Heart left ventricle (tissue), 16 donors: ENCODE data around the gene EIF4H. TPM values are rescaled to one million over a fixed set of nuclear protein-coding genes. Genes with fewer than 3 reads are reported as not detected.
"Not testable (repeated sequence)": the region's sequence is repeated elsewhere in the genome, so short reads cannot be mapped to it uniquely, and the experiment has no call there.

ENCODE experiments used
- ATAC-seq, 4 donors: fragments of 200-7000 bp; cut with Tn5 transposase; one replicate each; pipeline ENCODE4 v1.9.1; 2020 to 2022; ENCODE audit warnings: moderate library complexity in 4 of 4, mild to moderate bottlenecking in 3 of 4, moderate number of reproducible peaks in 1 of 4
- DNase-seq, 5 donors: peaks; one replicate each; pipeline ENCODE4 v3.0.0-alpha.2; 2020
- H3K27ac ChIP-seq, 12 donors: fragments of 200-600 bp; sonication (generic) in 4 of 12; one replicate each; pipeline versions ENCODE4 v1.5.0 to v1.8.0; 2016 to 2022; ENCODE audit warnings: mild to moderate bottlenecking in 2 of 12
- H3K27me3 ChIP-seq, 9 donors: fragments of 200-600 bp; sonication (generic) in 2 of 9; one replicate each; pipeline versions ENCODE4 v1.5.1 to v1.8.0; 2016 to 2022; ENCODE audit warnings: mild to moderate bottlenecking in 3 of 9
- H3K36me3 ChIP-seq, 9 donors: fragments of 200-600 bp; sonication (generic) in 2 of 9; one replicate each; pipeline versions ENCODE4 v1.5.0 to v1.8.0; 2018 to 2022; ENCODE audit warnings: mild to moderate bottlenecking in 2 of 9
- H3K4me1 ChIP-seq, 12 donors: fragments of 200-600 bp; sonication (generic) in 4 of 12; one replicate each; pipeline versions ENCODE4 v1.5.0 to v1.8.0; 2016 to 2022; ENCODE audit warnings: mild to moderate bottlenecking in 3 of 12
- H3K4me3 ChIP-seq, 12 donors: fragments of 200-600 bp; sonication (generic) in 4 of 12; one replicate each; pipeline versions ENCODE4 v1.5.0 to v1.8.0; 2017 to 2022; ENCODE audit warnings: mild to moderate bottlenecking in 9 of 12, moderate library complexity in 4 of 12
- H3K9me3 ChIP-seq, 12 donors: fragments of 200-600 bp; sonication (generic) in 4 of 12; one replicate each; pipeline versions ENCODE4 v1.5.0 to v1.8.0; 2016 to 2022; ENCODE audit warnings: mild to moderate bottlenecking in 1 of 12
- CTCF ChIP-seq, 12 donors: fragments of 200-600 bp; sonication (generic) in 4 of 12; IDR thresholded peaks; one replicate each; pipeline versions ENCODE4 v1.5.0 to v1.8.0; 2018 to 2022; ENCODE audit warnings: antibody characterized with exemption in 12 of 12, mild to moderate bottlenecking in 5 of 12
- POLR2A ChIP-seq, 2 donors: fragments of 450-650 bp; IDR thresholded peaks; one replicate each; pipeline ENCODE4 v1.6.1; 2017; ENCODE audit warnings: antibody characterized with exemption in 2 of 2, mild to moderate bottlenecking in 2 of 2, moderate library complexity in 2 of 2
- WGBS, 4 donors: extraction: QIAGEN DNeasy Blood & Tissue Kit in 2 of 4; methylation state at CpG; one replicate each; pipeline versions ENCODE4 v1.1.5 to v1.1.7; 2013 to 2018; 5-methylcytosine and 5-hydroxymethylcytosine counted together
- intact Hi-C, 10 donors: fragments of 100-400 bp; cut with DNase I; formaldehyde crosslinking; loops; one replicate each; pipeline versions ENCODE4 v1.11.1 to v1.14.2; 2022
- polyA plus RNA-seq, 2 donors: library from polyadenylated mRNA; stranded (reverse); fragments of 200-250 nt; gene quantifications; one replicate each; pipeline ENCODE4 v1.2.3, GENCODE V29; 2013
- total RNA-seq, 9 donors: library from RNA; depleted of rRNA in 2 of 9; stranded (reverse); fragments of >200 nt in 2 of 9; fragmentation: NEBNext Ultra II Directional in 3 of 9; extraction: Animal tissue kit (Norgen Biotek cat#: 25700) in 3 of 9; gene quantifications; one replicate each; pipeline versions ENCODE4 v1.1.0 to v1.2.4, GENCODE V29; 2016 to 2023
- donor health status: ischemic (EF 13 %, LVEDD 7.1; RV severe dilation, severe dysfunction).
- donor health status: healthy with polysubstance abuse.
- donor health status: DM: no; HTN: yes; CAD: no.
- donor health status: DM: no; HTN: no; CAD: no.
- donor health status: ischemic (EF 25% LVEDD 6.9; RV normal size, moderate dysfunction).
- donor health status: ischemic (EF 25% LVEDD 5.7; RV mildly dilated, moderate dysfunction).
- donor health status: healthy.
- donor health status: DM: yes; HTN: yes; CAD: no.
- donor health status: ischemic (EF 35%, LVEDD 5.7; RV mildly dilated, moderate dysfunction).
- donor health status: nonischemic (EF 11% LVEDD 7.7; RV severe dilation, severe dysfunction).
- donor health status: DM: yes; HTN: yes; CAD: no.
- donor health status: PGD.
- donor health status: ischemic (EF 29% LVEDD 5.4; RV normal size, mild dysfunction).
- donor health status: nonischemic (EF 23%, LVEDD 6.1; RV moderate dilation, normal function).

The EIF4H gene
- total and polyA plus RNA-seq, 11 donors = 89.0 to 255 (median 196) TPM

- H3K4me3 ChIP-seq = no peak overlapping the region
- TF ChIP-seq CTCF (IDR thresholded peaks at IDR 0.05) = no peak
- TF ChIP-seq POLR2A (IDR thresholded peaks at IDR 0.05) = no peak
- H3K4me1 ChIP-seq = peaks cover 0 to 10% (median under 1%) of the 10 kb centered on the region in 12 donors
- intact Hi-C loops = no loop called here
- 86 to 96% (median 93%) methylated on average over 7 of the region's 7 CpGs for WGBS, 4 donors
- H3K27me3 ChIP-seq = no peaks in the 10 kb centered on the region
- H3K36me3 ChIP-seq = peaks cover 2 to 92% (median 80%) of the 10 kb centered on the region in 9 donors
- ATAC-seq = no peak
- DNase-seq = no peak
- no peaks in the 10 kb centered on the region for H3K9me3 ChIP-seq
- H3K27ac ChIP-seq = no peak overlapping the region
Observed at GRCh38 chr7:74193913-74194312, 19.8 kb downstream of the EIF4H start.

- peaks cover 2 to 84% (median 72%) of the 10 kb centered on the region in 9 donors for H3K36me3 ChIP-seq
Observed at GRCh38 chr7:74194686-74195085, 20.5 kb downstream of the EIF4H start.

GRCh38 chr7:74195139-74195860 lies 21.1 kb downstream of the EIF4H start:
- H3K36me3 ChIP-seq = peaks cover 0 to 78% (median 66%) of the 10 kb centered on the region in 9 donors
- ATAC-seq, intact Hi-C loops, H3K4me3 ChIP-seq, H3K4me1 ChIP-seq, H3K27me3 ChIP-seq, H3K27ac ChIP-seq, H3K9me3 ChIP-seq, DNase-seq: not testable (repeated sequence)
- WGBS, 4 donors = 61 to 78% (median 70%) methylated on average over 16 to 20 of the region's 23 CpGs

More at GRCh38 chr7:74194686-74195085, 20.5 kb downstream of the EIF4H start:
- H3K27ac ChIP-seq = no peak overlapping the region
- DNase-seq (no peak), ATAC-seq (no peak)
- H3K4me1 ChIP-seq = peaks cover 0 to 5% (median 0%) of the 10 kb centered on the region in 12 donors
- WGBS, 4 donors = 81 to 94% (median 90%) methylated on average over 7 to 14 of the region's 14 CpGs
- intact Hi-C loops = no loop called here
- no peak overlapping the region for H3K4me3 ChIP-seq
- no peaks in the 10 kb centered on the region for H3K27me3 ChIP-seq
- no peaks in the 10 kb centered on the region for H3K9me3 ChIP-seq
- TF ChIP-seq POLR2A (IDR thresholded peaks at IDR 0.05) (no peak), CTCF (IDR thresholded peaks at IDR 0.05) (no peak)

- H3K9me3 ChIP-seq, H3K27ac ChIP-seq, H3K4me1 ChIP-seq, H3K4me3 ChIP-seq, intact Hi-C loops, DNase-seq, H3K27me3 ChIP-seq: not testable (repeated sequence)
- peaks cover 0 to 70% (median 58%) of the 10 kb centered on the region in 9 donors for H3K36me3 ChIP-seq
- peak; percentile 22 to 50 (median 29) for ATAC-seq
- WGBS, 4 donors = 69 to 90% (median 77%) methylated on average over 8 to 16 of the region's 19 CpGs
Observed at GRCh38 chr7:74195968-74196654, 22.0 kb downstream of the EIF4H start.

GRCh38 chr7:74197449-74198124 lies 23.4 kb downstream of the EIF4H start:
- Histone ChIP-seq H3K27me3 (no peaks in the 10 kb centered on the region), H3K27ac (no peak overlapping the region), H3K9me3 (no peaks in the 10 kb centered on the region), H3K4me3 (no peak overlapping the region), H3K4me1 (peaks cover 0 to 5% (median 0%) of the 10 kb centered on the region in 12 donors), H3K36me3 (peaks cover 0 to 55% (median 43%) of the 10 kb centered on the region in 9 donors)
- TF ChIP-seq POLR2A (IDR thresholded peaks at IDR 0.05) (no peak), CTCF (IDR thresholded peaks at IDR 0.05) (no peak)
- 91 to 98% (median 98%) methylated on average over 8 to 9 of the region's 9 CpGs for WGBS, 4 donors
- ATAC-seq (no peak), DNase-seq (no peak)
- intact Hi-C loops = no loop called here
